ENCODE data around the gene TNRC6C. TPM values are rescaled to one million over a fixed set of nuclear protein-coding genes. Genes with fewer than 3 reads are reported as not detected.

The TNRC6C gene
- total and polyA plus RNA-seq, 2 of the 13 experiments (the other 11 are each of a cell fraction or from before 2014, with no cell fraction given): 0.66 to 4.9 TPM

DNA sequence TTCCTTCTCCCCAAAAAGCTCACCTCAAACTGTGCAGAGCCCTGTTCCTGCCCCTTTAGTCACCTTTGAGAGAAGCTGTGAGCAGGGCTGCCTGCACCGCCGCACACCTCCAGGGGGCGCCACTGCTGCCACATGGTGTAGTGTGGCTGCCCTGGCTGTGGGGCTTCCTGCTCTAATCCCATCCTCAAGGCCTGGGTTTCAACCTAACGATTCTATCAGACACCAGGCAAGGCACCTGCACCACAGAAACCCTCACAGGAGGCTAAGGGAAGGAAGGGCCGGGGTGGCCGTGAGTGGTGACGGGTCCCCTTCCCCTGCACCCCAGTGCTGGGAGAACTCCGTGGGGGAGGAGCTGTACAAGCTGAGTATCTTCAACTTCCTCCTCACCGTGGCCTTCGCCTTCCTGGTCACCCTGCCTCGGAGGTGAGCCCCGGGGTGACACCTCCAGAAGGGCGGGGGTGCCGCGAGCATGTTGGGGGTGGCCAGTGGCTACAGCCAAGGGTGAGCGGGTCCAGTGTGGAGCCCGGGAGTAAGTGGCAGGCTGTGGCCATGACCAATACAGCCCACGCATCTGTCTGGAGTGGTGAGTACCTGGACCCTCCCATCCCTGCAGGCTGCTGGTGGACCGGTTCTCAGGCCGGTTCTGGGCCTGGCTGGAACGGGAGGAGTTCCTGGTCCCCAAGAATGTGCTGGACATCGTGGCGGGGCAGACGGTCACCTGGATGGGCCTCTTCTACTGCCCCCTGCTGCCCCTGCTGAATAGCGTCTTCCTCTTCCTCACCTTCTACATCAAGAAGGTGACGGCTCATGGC is 179.1 kb downstream of the TNRC6C start (continued):
- TF ChIP-seq, protein P1, sequence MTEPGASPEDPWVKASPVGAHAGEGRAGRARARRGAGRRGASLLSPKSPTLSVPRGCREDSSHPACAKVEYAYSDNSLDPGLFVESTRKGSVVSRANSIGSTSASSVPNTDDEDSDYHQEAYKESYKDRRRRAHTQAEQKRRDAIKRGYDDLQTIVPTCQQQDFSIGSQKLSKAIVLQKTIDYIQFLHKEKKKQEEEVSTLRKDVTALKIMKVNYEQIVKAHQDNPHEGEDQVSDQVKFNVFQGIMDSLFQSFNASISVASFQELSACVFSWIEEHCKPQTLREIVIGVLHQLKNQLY (CRISPR knock-in tag; IDR thresholded peaks at IDR 0.05): no peak
- TF ChIP-seq AKAP8 (CRISPR knock-in tag; IDR thresholded peaks at IDR 0.05) (0 out of 2 replicates have a peak, but pooled peaks have one; percentile 56), ZNF143 (CRISPR knock-in tag; IDR thresholded peaks at IDR 0.05) (no peak), RNF2 (conservative IDR thresholded peaks at IDR 0.05; ENCODE audit: low read depth) (no peak), ATF7 (IDR thresholded peaks at IDR 0.05) (no peak), ATF7 (CRISPR knock-in tag; IDR thresholded peaks at IDR 0.05) (no peak), ZNF546 (CRISPR knock-in tag; conservative IDR thresholded peaks at IDR 0.05) (no peak), ZEB1 (IDR thresholded peaks at IDR 0.05; ENCODE audit: insufficient replicate concordance, low read depth) (peak; percentile 41), SOX5 (CRISPR knock-in tag; IDR thresholded peaks at IDR 0.05; ENCODE audit: borderline replicate concordance) (no peak), RARA (CRISPR knock-in tag; IDR thresholded peaks at IDR 0.05) (peak; percentile 4; the same call in 1 of the 2 replicates), ZBTB38 (CRISPR knock-in tag; IDR thresholded peaks at IDR 0.05) (peak; percentile 69; the same call in 1 of the 2 replicates), MAZ (IDR thresholded peaks at IDR 0.05; ENCODE audit: borderline replicate concordance, low read depth, low read length) (no peak), MAZ (CRISPR knock-in tag; IDR thresholded peaks at IDR 0.05; ENCODE audit: low read depth) (no peak), NR3C1 (CRISPR knock-in tag; IDR thresholded peaks at IDR 0.05) (no peak), ZSCAN31 (CRISPR knock-in tag; IDR thresholded peaks at IDR 0.05; ENCODE audit: low read depth) (0 out of 2 replicates have a peak, but pooled peaks have one; percentile 44)
- TF ChIP-seq, protein P2, sequence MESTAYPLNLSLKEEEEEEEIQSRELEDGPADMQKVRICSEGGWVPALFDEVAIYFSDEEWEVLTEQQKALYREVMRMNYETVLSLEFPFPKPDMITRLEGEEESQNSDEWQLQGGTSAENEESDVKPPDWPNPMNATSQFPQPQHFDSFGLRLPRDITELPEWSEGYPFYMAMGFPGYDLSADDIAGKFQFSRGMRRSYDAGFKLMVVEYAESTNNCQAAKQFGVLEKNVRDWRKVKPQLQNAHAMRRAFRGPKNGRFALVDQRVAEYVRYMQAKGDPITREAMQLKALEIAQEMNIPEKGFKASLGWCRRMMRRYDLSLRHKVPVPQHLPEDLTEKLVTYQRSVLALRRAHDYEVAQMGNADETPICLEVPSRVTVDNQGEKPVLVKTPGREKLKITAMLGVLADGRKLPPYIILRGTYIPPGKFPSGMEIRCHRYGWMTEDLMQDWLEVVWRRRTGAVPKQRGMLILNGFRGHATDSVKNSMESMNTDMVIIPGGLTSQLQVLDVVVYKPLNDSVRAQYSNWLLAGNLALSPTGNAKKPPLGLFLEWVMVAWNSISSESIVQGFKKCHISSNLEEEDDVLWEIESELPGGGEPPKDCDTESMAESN (CRISPR knock-in tag; conservative IDR thresholded peaks at IDR 0.05): no peak
- TF ChIP-seq, protein P3, sequence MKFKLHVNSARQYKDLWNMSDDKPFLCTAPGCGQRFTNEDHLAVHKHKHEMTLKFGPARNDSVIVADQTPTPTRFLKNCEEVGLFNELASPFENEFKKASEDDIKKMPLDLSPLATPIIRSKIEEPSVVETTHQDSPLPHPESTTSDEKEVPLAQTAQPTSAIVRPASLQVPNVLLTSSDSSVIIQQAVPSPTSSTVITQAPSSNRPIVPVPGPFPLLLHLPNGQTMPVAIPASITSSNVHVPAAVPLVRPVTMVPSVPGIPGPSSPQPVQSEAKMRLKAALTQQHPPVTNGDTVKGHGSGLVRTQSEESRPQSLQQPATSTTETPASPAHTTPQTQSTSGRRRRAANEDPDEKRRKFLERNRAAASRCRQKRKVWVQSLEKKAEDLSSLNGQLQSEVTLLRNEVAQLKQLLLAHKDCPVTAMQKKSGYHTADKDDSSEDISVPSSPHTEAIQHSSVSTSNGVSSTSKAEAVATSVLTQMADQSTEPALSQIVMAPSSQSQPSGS (CRISPR knock-in tag; IDR thresholded peaks at IDR 0.05): no peak
- TF ChIP-seq, protein P4, sequence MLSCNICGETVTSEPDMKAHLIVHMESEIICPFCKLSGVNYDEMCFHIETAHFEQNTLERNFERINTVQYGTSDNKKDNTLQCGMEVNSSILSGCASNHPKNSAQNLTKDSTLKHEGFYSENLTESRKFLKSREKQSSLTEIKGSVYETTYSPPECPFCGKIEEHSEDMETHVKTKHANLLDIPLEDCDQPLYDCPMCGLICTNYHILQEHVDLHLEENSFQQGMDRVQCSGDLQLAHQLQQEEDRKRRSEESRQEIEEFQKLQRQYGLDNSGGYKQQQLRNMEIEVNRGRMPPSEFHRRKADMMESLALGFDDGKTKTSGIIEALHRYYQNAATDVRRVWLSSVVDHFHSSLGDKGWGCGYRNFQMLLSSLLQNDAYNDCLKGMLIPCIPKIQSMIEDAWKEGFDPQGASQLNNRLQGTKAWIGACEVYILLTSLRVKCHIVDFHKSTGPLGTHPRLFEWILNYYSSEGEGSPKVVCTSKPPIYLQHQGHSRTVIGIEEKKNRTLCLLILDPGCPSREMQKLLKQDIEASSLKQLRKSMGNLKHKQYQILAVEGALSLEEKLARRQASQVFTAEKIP (CRISPR knock-in tag; IDR thresholded peaks at IDR 0.05; ENCODE audit: borderline replicate concordance): no peak
- TF ChIP-seq, protein P5, sequence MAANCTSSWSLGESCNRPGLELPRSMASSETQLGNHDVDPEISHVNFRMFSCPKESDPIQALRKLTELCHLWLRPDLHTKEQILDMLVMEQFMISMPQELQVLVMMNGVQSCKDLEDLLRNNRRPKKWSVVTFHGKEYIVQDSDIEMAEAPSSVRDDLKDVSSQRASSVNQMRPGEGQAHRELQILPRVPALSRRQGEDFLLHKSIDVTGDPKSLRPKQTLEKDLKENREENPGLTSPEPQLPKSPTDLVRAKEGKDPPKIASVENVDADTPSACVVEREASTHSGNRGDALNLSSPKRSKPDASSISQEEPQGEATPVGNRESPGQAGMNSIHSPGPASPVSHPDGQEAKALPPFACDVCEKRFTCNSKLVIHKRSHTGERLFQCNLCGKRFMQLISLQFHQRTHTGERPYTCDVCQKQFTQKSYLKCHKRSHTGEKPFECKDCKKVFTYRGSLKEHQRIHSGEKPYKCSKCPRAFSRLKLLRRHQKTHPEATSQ (CRISPR knock-in tag; IDR thresholded peaks at IDR 0.05; ENCODE audit: borderline replicate concordance): no peak
- TF ChIP-seq, protein P6, sequence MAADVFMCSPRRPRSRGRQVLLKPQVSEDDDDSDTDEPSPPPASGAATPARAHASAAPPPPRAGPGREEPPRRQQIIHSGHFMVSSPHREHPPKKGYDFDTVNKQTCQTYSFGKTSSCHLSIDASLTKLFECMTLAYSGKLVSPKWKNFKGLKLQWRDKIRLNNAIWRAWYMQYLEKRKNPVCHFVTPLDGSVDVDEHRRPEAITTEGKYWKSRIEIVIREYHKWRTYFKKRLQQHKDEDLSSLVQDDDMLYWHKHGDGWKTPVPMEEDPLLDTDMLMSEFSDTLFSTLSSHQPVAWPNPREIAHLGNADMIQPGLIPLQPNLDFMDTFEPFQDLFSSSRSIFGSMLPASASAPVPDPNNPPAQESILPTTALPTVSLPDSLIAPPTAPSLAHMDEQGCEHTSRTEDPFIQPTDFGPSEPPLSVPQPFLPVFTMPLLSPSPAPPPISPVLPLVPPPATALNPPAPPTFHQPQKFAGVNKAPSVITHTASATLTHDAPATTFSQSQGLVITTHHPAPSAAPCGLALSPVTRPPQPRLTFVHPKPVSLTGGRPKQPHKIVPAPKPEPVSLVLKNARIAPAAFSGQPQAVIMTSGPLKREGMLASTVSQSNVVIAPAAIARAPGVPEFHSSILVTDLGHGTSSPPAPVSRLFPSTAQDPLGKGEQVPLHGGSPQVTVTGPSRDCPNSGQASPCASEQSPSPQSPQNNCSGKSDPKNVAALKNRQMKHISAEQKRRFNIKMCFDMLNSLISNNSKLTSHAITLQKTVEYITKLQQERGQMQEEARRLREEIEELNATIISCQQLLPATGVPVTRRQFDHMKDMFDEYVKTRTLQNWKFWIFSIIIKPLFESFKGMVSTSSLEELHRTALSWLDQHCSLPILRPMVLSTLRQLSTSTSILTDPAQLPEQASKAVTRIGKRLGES (CRISPR knock-in tag; IDR thresholded peaks at IDR 0.05; ENCODE audit: borderline replicate concordance): no peak
